ENCODE results near the gene LIMS1.
"Not testable (repeated sequence)": the region's sequence is repeated elsewhere in the genome, so short reads cannot be mapped to it uniquely, and the experiment has no call there.

DNA sequence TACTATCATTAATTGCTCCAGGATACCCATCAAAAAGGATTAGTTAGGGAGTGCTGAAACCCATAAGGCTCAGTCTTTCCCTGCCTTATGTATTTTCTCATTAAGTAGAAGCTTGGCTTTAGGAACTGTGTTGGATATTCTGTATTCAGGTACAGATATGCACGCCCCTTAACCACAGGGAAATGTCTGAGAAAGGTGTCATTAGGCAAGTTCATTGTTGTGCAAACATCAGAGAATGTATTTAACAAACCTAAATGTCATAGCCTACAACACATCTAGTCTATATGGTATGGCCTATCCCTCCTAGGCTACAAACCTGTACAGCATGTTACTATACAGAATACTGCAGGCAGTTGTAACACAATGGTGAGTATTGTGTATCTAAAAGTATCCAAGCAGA lies 130.7 kb downstream of the LIMS1 start:
- TF ChIP-seq POLR2A (IDR thresholded peaks at IDR 0.05): not testable (repeated sequence)
- TF ChIP-seq, protein P1, sequence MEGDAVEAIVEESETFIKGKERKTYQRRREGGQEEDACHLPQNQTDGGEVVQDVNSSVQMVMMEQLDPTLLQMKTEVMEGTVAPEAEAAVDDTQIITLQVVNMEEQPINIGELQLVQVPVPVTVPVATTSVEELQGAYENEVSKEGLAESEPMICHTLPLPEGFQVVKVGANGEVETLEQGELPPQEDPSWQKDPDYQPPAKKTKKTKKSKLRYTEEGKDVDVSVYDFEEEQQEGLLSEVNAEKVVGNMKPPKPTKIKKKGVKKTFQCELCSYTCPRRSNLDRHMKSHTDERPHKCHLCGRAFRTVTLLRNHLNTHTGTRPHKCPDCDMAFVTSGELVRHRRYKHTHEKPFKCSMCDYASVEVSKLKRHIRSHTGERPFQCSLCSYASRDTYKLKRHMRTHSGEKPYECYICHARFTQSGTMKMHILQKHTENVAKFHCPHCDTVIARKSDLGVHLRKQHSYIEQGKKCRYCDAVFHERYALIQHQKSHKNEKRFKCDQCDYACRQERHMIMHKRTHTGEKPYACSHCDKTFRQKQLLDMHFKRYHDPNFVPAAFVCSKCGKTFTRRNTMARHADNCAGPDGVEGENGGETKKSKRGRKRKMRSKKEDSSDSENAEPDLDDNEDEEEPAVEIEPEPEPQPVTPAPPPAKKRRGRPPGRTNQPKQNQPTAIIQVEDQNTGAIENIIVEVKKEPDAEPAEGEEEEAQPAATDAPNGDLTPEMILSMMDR (IDR thresholded peaks at IDR 0.05 in 4 of 5, conservative IDR thresholded peaks at IDR 0.05 in 1 of 5): not testable (repeated sequence)

All from gastrocnemius medialis (tissue), 4 donors.